GM12878 (cell line): ENCODE results near the gene CDX1.

Source experiments
- CREM ChIP-seq: IDR thresholded peaks from 2 replicates; pipeline ENCODE4 v1.6.1; 2014; ENCODE audit warnings: antibody characterized with exemption, low read depth
- EP300 ChIP-seq, 2 experiments: fragments of 150-350 bp in 1 of 2; IDR thresholded peaks; 2 replicates each; pipeline ENCODE4 v1.6.1; 2011 to 2012; ENCODE audit warnings: low read depth in 2 of 2, low read length in 2 of 2, borderline replicate concordance in 1 of 2, improper control_type of control experiment in 1 of 2, inconsistent platforms in 1 of 2; ENCODE audit not compliant: control insufficient read depth in 1 of 2
- EZH2 ChIP-seq: IDR thresholded peaks from 2 replicates; pipeline ENCODE4 v1.6.1; 2012; ENCODE audit warnings: low read depth, mild to moderate bottlenecking, control low read depth, inconsistent platforms, low read length, borderline replicate concordance; ENCODE audit not compliant: control insufficient read depth
- FOS ChIP-seq: IDR thresholded peaks from 3 replicates; pipeline ENCODE4 v1.6.1; 2011; ENCODE audit warnings: borderline replicate concordance; ENCODE audit not compliant: insufficient read length; ENCODE audit errors: extremely low read depth
- GABPA ChIP-seq: IDR thresholded peaks from 2 replicates; pipeline ENCODE4 v1.6.1; 2014; ENCODE audit warnings: antibody characterized with exemption, low read depth, mild to moderate bottlenecking, inconsistent platforms
- SIN3A ChIP-seq: IDR thresholded peaks from 2 replicates; pipeline ENCODE4 v1.6.1; 2012; ENCODE audit warnings: low read depth, low read length, improper control_type of control experiment
- TF ChIP-seq, protein P1 (sequence below): IDR thresholded peaks from 2 replicates; pipeline ENCODE4 v1.6.1; 2012; ENCODE audit warnings: low read depth, low read length, improper control_type of control experiment
- TF ChIP-seq, protein P2 (sequence below), 3 experiments: IDR thresholded peaks in 2 of 3; conservative IDR thresholded peaks in 1 of 3; 2 replicates each; pipeline ENCODE4 v1.5.1; 2011; ENCODE audit warnings: low read depth in 3 of 3, low read length in 3 of 3, mild to moderate bottlenecking in 3 of 3, control low read depth in 2 of 3, moderate library complexity in 2 of 3, inconsistent platforms in 1 of 3, mixed read lengths in 1 of 3; ENCODE audit not compliant: control insufficient read depth in 2 of 3, insufficient read depth in 1 of 3; ENCODE audit errors: extremely low read depth in 1 of 3

DNA sequence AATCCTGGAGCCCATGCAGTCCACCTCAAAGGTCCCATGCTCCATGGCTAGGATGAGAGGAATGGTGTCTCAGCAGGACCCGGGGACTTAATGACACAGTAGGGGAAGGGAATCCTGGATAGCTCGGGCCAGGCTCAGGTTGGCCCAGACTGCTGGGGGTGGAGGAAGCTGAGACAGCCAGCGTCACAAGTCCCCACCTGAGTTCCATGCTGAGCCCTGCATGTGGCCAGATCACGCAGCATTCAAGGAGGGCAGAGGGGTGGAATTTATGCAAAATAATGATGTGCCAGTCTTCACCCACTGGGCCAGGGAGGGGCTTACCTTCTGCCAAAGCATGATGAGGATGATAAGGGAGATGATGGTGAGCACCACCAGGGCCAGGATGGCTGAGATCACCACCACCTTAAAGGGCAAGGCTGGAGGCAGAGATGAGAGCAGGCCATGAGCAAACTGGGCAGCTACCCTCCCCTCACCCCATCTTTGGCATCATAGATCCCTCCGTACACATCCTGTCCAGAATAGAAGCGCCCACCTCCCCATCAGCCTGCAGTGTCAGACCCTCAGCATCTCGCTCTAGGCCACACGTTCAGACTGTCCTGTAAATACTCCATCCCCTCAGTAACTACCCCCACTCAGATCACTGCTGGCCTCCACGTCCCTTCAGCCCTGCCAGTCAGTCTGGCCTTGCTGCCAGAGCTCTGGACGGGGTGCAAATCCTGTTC is 40.2 kb upstream of the CDX1 start:
- TF ChIP-seq, protein P1, sequence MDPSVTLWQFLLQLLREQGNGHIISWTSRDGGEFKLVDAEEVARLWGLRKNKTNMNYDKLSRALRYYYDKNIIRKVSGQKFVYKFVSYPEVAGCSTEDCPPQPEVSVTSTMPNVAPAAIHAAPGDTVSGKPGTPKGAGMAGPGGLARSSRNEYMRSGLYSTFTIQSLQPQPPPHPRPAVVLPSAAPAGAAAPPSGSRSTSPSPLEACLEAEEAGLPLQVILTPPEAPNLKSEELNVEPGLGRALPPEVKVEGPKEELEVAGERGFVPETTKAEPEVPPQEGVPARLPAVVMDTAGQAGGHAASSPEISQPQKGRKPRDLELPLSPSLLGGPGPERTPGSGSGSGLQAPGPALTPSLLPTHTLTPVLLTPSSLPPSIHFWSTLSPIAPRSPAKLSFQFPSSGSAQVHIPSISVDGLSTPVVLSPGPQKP = no peak
- TF ChIP-seq, protein P2, sequence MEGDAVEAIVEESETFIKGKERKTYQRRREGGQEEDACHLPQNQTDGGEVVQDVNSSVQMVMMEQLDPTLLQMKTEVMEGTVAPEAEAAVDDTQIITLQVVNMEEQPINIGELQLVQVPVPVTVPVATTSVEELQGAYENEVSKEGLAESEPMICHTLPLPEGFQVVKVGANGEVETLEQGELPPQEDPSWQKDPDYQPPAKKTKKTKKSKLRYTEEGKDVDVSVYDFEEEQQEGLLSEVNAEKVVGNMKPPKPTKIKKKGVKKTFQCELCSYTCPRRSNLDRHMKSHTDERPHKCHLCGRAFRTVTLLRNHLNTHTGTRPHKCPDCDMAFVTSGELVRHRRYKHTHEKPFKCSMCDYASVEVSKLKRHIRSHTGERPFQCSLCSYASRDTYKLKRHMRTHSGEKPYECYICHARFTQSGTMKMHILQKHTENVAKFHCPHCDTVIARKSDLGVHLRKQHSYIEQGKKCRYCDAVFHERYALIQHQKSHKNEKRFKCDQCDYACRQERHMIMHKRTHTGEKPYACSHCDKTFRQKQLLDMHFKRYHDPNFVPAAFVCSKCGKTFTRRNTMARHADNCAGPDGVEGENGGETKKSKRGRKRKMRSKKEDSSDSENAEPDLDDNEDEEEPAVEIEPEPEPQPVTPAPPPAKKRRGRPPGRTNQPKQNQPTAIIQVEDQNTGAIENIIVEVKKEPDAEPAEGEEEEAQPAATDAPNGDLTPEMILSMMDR (IDR thresholded peaks at IDR 0.05 in 2 of 3, conservative IDR thresholded peaks at IDR 0.05 in 1 of 3; ENCODE audit: control insufficient read depth in 2 of 3, extremely low read depth in 1 of 3, insufficient read depth in 1 of 3, low read depth in 3 of 3, low read length in 3 of 3) = no peak
- TF ChIP-seq GABPA (no peak), FOS (no peak), CREM (no peak), EP300 (IDR thresholded peaks at IDR 0.05; ENCODE audit: borderline replicate concordance in 1 of 2, control insufficient read depth in 1 of 2, low read depth in 2 of 2, low read length in 2 of 2) (no peak), SIN3A (no peak), EZH2 (no peak)
